ENCODE measurements around the gene DOK7.

The DOK7 gene

DNA sequence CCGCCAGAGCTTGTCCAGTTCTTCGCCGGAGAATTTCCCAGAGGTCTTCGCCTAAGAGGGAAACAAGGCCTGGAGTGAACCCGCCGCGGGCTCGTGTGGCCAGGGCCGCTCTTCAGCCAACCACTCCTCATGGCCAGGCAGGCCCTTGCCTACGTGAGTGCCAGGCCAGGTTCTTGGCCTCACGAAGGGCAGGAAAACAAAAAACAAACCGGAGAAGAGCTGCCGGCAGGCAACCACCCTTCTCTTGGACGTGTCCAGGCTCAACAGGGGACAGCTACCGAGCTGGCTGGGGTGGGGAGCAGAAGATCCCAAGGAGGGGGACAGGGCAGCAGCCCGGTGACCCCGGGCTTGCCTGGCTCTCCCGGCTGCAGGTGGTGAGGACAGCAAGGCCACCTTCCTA lies 55.8 kb downstream of the DOK7 start:
- TF ChIP-seq, protein P1, sequence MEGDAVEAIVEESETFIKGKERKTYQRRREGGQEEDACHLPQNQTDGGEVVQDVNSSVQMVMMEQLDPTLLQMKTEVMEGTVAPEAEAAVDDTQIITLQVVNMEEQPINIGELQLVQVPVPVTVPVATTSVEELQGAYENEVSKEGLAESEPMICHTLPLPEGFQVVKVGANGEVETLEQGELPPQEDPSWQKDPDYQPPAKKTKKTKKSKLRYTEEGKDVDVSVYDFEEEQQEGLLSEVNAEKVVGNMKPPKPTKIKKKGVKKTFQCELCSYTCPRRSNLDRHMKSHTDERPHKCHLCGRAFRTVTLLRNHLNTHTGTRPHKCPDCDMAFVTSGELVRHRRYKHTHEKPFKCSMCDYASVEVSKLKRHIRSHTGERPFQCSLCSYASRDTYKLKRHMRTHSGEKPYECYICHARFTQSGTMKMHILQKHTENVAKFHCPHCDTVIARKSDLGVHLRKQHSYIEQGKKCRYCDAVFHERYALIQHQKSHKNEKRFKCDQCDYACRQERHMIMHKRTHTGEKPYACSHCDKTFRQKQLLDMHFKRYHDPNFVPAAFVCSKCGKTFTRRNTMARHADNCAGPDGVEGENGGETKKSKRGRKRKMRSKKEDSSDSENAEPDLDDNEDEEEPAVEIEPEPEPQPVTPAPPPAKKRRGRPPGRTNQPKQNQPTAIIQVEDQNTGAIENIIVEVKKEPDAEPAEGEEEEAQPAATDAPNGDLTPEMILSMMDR (IDR thresholded peaks at IDR 0.05; ENCODE audit: low read depth, low read length, missing control alignments): no peak
- H3K4me3 ChIP-seq (replicated peaks; ENCODE audit: low read depth, low read length): no peak overlapping the region
- DNase-seq (ENCODE audit: extremely low read depth, low read depth): no peak

DNA sequence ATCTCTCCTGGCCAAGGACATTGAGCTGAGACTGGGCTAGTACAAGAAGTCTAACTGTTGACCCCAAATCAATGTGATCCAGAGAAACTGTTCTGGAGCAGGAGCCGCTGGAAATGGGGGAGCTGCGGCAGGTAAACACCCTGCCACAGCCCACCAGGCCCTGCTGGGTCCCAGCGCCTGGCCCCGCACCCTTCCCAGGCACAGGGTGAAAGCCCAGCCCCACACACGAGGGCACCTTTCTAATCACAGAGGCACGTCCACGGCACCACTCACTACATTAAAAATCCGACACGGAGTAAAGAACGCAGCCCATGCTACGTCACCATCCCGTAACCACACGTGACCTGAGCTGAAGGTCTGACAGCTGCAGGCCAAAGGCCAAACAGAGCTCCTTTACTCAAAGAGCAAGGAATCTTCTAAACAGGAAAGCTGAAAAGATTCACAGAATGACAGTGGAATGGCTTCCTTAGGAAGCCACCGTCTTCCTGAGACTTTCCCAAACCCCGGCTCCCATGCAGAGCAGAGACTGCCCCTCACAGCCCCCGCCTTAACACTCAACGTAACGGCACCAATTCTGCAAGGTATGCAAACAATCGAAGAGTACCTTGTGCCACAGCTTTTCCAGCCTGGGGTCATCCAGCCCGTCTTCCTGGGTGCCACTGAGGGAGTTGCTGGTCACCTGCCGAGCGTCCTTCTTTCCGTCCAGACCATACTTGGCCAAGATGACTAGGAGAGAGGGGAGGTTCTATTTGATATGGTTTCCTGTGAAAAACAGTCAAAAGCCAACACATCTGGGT lies 56.6 kb downstream of the DOK7 start:
- TF ChIP-seq, protein P1 (IDR thresholded peaks at IDR 0.05; ENCODE audit: low read depth, low read length, missing control alignments): no peak
- no peak overlapping the region for H3K4me3 ChIP-seq (replicated peaks; ENCODE audit: low read depth, low read length)
- DNase-seq (ENCODE audit: extremely low read depth, low read depth): no peak

DNA sequence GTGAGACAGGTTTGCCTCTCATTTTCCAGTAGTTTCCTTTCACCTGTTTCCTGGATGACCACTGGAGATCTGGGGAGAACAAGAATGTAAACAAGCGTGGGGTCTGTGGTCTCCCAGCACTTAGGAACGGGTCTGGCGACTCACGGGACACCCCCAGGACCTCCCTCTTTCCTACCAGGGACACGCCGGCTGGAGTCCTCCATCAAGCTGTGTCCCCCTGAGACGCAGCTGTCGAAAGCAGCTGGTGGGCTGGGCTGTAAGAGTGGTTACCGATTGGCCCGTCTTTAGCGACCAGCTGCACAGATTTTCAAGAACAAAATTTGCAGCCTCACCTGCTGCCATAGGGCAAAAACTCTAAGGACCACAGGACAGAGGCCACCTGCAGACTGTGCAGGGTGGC lies 57.2 kb downstream of the DOK7 start:
- no peak overlapping the region for H3K4me3 ChIP-seq (replicated peaks; ENCODE audit: low read depth, low read length)
- no peak for DNase-seq (ENCODE audit: extremely low read depth, low read depth)
- TF ChIP-seq, protein P1 (IDR thresholded peaks at IDR 0.05; ENCODE audit: low read depth, low read length, missing control alignments): no peak

DNA sequence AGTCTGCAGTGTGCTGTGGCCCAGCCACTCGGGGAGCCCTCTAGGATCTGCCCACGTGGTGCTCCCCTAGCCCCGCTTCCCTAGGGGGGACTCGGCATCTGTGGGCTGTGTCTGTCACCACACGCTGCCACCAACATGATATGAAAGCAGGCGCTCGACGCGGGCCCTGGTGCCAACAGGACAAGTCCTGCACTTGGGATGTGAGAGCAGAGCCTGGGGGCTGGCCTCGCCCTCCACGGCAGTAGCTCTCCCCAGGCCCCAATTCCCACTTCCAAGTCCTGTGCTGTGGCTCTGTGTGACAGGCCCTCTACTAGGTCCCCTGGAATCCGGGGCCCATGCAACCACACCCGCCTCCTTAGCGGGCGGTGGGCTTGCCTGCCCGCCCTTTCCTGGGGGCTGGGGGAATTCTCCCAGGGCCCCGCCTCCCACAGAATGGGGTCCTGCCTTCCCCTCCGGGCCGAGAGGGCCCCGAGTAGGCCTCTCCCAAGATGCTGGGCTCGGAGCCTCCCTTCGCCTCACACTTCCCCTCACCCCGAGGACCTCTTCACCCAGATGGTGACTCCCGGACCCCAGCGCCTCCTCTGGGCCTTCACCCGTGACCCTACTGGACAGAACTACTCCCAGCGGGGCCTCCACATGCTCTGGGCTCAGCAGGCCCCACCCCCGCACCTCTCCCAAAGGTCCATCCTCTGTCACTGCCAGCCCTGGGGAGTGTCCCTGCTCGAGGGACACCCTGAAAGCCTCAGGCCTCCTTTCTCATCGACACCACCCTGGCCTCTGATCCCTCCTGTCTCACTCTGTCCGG lies 57.9 kb downstream of the DOK7 start:
- no peak overlapping the region for H3K4me3 ChIP-seq (replicated peaks; ENCODE audit: low read depth, low read length)
- TF ChIP-seq, protein P1 (IDR thresholded peaks at IDR 0.05; ENCODE audit: low read depth, low read length, missing control alignments): no peak
- no peak for DNase-seq (ENCODE audit: extremely low read depth, low read depth)

DNA sequence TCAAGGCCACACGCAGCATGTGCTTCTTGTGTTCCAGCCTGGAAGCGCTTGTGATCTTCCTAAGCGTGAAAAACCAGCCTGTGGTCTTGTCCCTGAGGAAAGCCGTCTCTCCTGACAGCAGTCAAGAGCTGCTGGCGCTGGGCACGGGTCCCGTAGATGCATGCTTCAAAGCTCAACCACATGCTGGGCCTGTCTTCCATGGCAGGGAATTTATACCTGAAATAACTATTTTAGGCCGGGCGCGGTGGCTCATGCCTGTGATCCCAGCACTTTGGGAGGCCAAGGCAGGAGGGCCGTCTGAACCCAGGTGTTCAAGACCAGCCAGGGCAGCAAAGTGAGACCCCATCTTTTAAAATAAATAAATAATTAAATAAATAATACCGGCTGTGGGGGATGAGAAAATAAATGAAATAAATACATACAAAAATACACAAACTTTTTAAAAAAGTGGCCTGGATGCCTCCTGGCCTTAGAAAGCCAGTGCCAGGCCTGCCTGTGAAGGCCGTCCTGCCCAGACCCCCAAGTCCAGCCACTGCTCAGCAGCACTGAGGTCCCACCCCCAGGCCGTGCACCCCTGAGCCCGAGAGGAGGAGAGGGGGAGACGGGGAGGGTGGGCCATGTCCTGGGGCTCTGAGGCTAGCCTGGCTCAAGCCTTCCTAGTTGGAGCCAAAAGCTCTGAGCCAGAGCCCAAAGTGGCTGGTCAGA lies 58.7 kb downstream of the DOK7 start:
- DNase-seq (ENCODE audit: extremely low read depth, low read depth): no peak
- no peak overlapping the region for H3K4me3 ChIP-seq (replicated peaks; ENCODE audit: low read depth, low read length)
- TF ChIP-seq, protein P1 (IDR thresholded peaks at IDR 0.05; ENCODE audit: low read depth, low read length, missing control alignments): no peak

DNA sequence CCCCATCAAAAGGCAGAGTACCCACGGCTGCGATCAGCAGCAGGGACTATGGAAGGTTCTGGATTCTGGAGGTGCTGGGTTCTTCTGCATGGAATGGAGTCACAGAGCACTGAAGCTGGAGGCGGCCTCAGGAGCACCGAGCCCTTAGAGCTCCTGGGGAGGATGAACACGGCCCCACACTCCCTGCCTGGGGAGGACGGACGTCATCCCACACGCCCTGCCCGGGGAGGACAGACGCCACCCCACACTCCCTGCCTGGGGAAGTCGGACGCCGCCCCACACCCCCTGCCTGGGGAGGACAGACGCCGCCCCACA lies 59.2 kb downstream of the DOK7 start:
- TF ChIP-seq, protein P1 (IDR thresholded peaks at IDR 0.05; ENCODE audit: low read depth, low read length, missing control alignments): no peak
- DNase-seq (ENCODE audit: extremely low read depth, low read depth): no peak
- no peak overlapping the region for H3K4me3 ChIP-seq (replicated peaks; ENCODE audit: low read depth, low read length)

Data from HFF-Myc (cell line).